Panc1 (cell line): ENCODE measurements around the gene FILIP1.

Experiments
- POLR2AphosphoS5 ChIP-seq: IDR thresholded peaks from 2 replicates; pipeline ENCODE4 v1.6.1; 2012; ENCODE audit warnings: mild to moderate bottlenecking, low read depth, low read length, moderate library complexity
- SIN3A ChIP-seq: IDR thresholded peaks from 2 replicates; pipeline ENCODE4 v1.6.1; 2012; ENCODE audit warnings: low read depth, mild to moderate bottlenecking, low read length, moderate library complexity, borderline replicate concordance; ENCODE audit not compliant: insufficient read depth
- TCF7L2 ChIP-seq: IDR thresholded peaks from 2 replicates; pipeline ENCODE4 v1.6.1; 2011; ENCODE audit warnings: mild to moderate bottlenecking, low read depth, low read length, inconsistent platforms
- TF ChIP-seq, protein P1 (sequence below): fragments of 450-650 bp; IDR thresholded peaks from 2 replicates; pipeline ENCODE4 v1.5.1; 2017; ENCODE audit warnings: mild to moderate bottlenecking
- TF ChIP-seq, protein P2 (sequence below), 2 experiments: IDR thresholded peaks; 2 replicates each; pipeline ENCODE4 v1.6.1; 2011 to 2012; ENCODE audit warnings: low read depth in 2 of 2, control low read depth in 1 of 2, low read length in 1 of 2, mild to moderate bottlenecking in 1 of 2, moderate library complexity in 1 of 2; ENCODE audit not compliant: insufficient read depth in 1 of 2

DNA sequence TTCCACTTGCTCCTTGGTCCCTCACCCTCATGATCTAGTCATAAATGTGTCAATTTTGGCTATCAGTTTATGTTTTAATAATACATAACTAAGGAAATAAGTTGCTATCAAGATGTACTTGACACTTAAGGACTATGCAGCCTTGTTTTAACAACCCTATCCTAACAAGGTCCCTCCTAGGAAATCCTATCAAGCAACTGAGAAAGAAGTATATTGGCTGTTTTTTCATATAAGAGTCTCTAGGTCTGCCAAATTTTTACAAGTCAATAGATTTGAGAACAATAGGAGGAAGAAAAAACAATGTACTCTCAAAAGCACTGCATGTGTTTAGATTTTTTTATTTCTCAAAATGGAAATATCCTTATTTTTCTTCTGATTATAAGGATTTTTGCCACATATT is 14.7 kb downstream of the FILIP1 start:
- TF ChIP-seq, protein P1, sequence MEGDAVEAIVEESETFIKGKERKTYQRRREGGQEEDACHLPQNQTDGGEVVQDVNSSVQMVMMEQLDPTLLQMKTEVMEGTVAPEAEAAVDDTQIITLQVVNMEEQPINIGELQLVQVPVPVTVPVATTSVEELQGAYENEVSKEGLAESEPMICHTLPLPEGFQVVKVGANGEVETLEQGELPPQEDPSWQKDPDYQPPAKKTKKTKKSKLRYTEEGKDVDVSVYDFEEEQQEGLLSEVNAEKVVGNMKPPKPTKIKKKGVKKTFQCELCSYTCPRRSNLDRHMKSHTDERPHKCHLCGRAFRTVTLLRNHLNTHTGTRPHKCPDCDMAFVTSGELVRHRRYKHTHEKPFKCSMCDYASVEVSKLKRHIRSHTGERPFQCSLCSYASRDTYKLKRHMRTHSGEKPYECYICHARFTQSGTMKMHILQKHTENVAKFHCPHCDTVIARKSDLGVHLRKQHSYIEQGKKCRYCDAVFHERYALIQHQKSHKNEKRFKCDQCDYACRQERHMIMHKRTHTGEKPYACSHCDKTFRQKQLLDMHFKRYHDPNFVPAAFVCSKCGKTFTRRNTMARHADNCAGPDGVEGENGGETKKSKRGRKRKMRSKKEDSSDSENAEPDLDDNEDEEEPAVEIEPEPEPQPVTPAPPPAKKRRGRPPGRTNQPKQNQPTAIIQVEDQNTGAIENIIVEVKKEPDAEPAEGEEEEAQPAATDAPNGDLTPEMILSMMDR = no peak
- TF ChIP-seq POLR2AphosphoS5 = no peak
- TF ChIP-seq SIN3A = no peak
- TF ChIP-seq, protein P2, sequence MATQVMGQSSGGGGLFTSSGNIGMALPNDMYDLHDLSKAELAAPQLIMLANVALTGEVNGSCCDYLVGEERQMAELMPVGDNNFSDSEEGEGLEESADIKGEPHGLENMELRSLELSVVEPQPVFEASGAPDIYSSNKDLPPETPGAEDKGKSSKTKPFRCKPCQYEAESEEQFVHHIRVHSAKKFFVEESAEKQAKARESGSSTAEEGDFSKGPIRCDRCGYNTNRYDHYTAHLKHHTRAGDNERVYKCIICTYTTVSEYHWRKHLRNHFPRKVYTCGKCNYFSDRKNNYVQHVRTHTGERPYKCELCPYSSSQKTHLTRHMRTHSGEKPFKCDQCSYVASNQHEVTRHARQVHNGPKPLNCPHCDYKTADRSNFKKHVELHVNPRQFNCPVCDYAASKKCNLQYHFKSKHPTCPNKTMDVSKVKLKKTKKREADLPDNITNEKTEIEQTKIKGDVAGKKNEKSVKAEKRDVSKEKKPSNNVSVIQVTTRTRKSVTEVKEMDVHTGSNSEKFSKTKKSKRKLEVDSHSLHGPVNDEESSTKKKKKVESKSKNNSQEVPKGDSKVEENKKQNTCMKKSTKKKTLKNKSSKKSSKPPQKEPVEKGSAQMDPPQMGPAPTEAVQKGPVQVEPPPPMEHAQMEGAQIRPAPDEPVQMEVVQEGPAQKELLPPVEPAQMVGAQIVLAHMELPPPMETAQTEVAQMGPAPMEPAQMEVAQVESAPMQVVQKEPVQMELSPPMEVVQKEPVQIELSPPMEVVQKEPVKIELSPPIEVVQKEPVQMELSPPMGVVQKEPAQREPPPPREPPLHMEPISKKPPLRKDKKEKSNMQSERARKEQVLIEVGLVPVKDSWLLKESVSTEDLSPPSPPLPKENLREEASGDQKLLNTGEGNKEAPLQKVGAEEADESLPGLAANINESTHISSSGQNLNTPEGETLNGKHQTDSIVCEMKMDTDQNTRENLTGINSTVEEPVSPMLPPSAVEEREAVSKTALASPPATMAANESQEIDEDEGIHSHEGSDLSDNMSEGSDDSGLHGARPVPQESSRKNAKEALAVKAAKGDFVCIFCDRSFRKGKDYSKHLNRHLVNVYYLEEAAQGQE (IDR thresholded peaks at IDR 0.05; ENCODE audit: insufficient read depth in 1 of 2, low read depth in 2 of 2, low read length in 1 of 2) = no peak
- no peak for TF ChIP-seq TCF7L2
